ENCODE measurements around the gene ELF1.

Gene ELF1

GRCh38 chr13:41006306-41006705 lies 12.8 kb downstream of the ELF1 start:
- no peak for DNase-seq

GRCh38 chr13:41005704-41006103 lies 13.4 kb downstream of the ELF1 start:
- no peak for DNase-seq

- no peak for DNase-seq
Measured at GRCh38 chr13:41004875-41005693, 14.0 kb downstream of the ELF1 start.

- DNase-seq: peak in 1 of 2 experiments; percentile 41
Measured at GRCh38 chr13:41002606-41003005, 16.5 kb downstream of the ELF1 start.

GRCh38 chr13:41001695-41002094 lies 17.4 kb downstream of the ELF1 start:
- no peak for DNase-seq

GRCh38 chr13:40999416-40999815 lies 19.7 kb downstream of the ELF1 start:
- no peak for DNase-seq

- DNase-seq: no peak
Measured at GRCh38 chr13:40996426-40997092, 22.6 kb downstream of the ELF1 start.

- DNase-seq: no peak
Measured at GRCh38 chr13:40995997-40996396, 23.1 kb downstream of the ELF1 start.

- no peak for DNase-seq
Measured at GRCh38 chr13:40994581-40995230, 24.4 kb downstream of the ELF1 start.

GRCh38 chr13:40993987-40994386 lies 25.1 kb downstream of the ELF1 start:
- peak; percentile 93 to 95 for DNase-seq

- no peak for DNase-seq
Measured at GRCh38 chr13:40992678-40993518, 26.2 kb downstream of the ELF1 start.

GRCh38 chr13:40987606-40988280 lies 31.4 kb downstream of the ELF1 start:
- DNase-seq: no peak

- DNase-seq: no peak
Measured at GRCh38 chr13:40986101-40986856, 32.8 kb downstream of the ELF1 start.

GRCh38 chr13:40985381-40986100 lies 33.6 kb downstream of the ELF1 start:
- DNase-seq: no peak

GRCh38 chr13:40984668-40985366 lies 34.3 kb downstream of the ELF1 start:
- no peak for DNase-seq

- no peak for DNase-seq
Measured at GRCh38 chr13:40983725-40984667, 35.1 kb downstream of the ELF1 start.

- DNase-seq: no peak
Measured at GRCh38 chr13:40983259-40983658, 35.9 kb downstream of the ELF1 start.

- no peak for DNase-seq
Measured at GRCh38 chr13:40982772-40983171, 36.3 kb downstream of the ELF1 start.

GRCh38 chr13:40981949-40982348 lies 37.2 kb downstream of the ELF1 start:
- DNase-seq: no peak
